ENCODE measurements around the gene GPD1. TPM values are rescaled to one million over a fixed set of nuclear protein-coding genes. Genes with fewer than 3 reads are reported as not detected.

Gene GPD1
- total RNA-seq, 2 donors from 2014 or later, result 0.93 to 1.1 TPM

DNA sequence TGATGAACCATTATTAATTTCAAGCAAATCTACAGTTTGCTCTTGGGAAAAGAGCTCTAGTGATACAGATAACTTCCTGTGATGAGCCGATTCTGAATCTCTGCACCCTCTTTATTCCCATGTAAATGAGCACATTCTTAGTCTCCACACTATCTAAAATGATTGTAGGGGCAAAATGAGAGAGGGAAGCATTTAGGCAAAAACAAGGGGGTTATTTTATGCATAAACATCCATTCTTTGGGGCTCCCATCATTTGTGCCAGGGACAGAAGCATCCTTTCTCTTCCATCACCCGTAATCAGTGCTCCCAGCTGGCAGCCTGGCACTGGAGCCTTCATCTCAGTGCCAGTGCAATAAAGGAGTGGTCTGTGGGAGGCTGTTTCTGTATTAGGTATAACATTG is 1.7 kb upstream of the GPD1 start:
- peaks cover 44% of the 10 kb centered on the region for H3K36me3 Mint-ChIP-seq (ENCODE audit: low read depth)
- H3K9me3 Mint-ChIP-seq, result no peaks in the 10 kb centered on the region
- Histone ChIP-seq H3K27ac (ENCODE audit: low read depth, low read length) (no peak overlapping the region), H3K9ac (ENCODE audit: extremely low read depth, low read length, poor library complexity, severe bottlenecking) (no peak overlapping the region), H3K36me3 (ENCODE audit: control insufficient read depth, insufficient read depth, low read length) (peaks cover 41% of the 10 kb centered on the region), H3K27me3 (ENCODE audit: control insufficient read depth, insufficient read depth, low read length, poor library complexity, severe bottlenecking) (no peaks in the 10 kb centered on the region), H3K4me3 (ENCODE audit: low read length) (no peak overlapping the region), H3K9me3 (ENCODE audit: control insufficient read depth, low read length) (no peaks in the 10 kb centered on the region), H3K4me1 (ENCODE audit: control insufficient read depth, insufficient read depth, low read length) (no peaks in the 10 kb centered on the region)
- H3K27me3 Mint-ChIP-seq (ENCODE audit: insufficient read depth), result peaks cover 5% of the 10 kb centered on the region
- TF ChIP-seq, protein P1, sequence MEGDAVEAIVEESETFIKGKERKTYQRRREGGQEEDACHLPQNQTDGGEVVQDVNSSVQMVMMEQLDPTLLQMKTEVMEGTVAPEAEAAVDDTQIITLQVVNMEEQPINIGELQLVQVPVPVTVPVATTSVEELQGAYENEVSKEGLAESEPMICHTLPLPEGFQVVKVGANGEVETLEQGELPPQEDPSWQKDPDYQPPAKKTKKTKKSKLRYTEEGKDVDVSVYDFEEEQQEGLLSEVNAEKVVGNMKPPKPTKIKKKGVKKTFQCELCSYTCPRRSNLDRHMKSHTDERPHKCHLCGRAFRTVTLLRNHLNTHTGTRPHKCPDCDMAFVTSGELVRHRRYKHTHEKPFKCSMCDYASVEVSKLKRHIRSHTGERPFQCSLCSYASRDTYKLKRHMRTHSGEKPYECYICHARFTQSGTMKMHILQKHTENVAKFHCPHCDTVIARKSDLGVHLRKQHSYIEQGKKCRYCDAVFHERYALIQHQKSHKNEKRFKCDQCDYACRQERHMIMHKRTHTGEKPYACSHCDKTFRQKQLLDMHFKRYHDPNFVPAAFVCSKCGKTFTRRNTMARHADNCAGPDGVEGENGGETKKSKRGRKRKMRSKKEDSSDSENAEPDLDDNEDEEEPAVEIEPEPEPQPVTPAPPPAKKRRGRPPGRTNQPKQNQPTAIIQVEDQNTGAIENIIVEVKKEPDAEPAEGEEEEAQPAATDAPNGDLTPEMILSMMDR (conservative IDR thresholded peaks at IDR 0.05), result no peak
- H3K27ac Mint-ChIP-seq, result peak overlapping the region; percentile 64
- 100% methylated on average over 1 to 2 of the region's 2 CpGs for WGBS, 2 experiments (ENCODE audit: insufficient coverage in 1 of 2, insufficient read length in 1 of 2)
- H3K4me1 Mint-ChIP-seq, result peaks cover 15% of the 10 kb centered on the region
- DNase-seq, result no peak
- no peak overlapping the region for H3K4me3 Mint-ChIP-seq

DNA sequence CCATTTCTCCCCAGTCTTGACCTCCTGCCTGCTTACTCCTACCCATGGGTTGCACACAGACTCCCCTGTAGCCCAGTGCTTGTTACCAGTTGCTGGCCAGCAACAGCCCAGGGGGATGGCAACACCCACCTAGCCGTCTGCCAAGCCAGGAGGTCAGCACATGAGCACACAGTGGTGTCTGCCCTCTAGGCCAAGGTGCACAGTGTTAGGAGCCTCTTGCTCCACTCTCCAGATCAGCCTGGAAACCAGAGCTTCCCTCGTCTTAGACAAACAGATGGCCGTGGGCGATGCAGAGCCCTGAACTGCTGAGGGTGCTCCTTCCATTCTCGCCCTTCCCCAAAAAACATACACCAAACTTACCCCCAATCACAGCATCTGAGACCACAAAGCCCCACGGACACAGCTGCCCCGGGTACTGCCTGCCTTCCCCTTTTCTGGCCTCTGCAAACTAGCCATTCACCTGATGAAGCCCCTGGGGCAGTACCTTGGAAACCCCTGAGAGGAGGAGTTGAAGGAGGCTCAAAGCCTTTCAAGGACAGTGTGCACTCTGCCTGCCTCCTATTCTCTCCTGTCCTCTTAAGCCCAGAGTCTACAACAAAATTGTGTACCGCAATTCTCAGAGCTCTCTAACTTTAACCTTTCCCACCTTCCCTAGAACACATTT is 1.0 kb upstream of the GPD1 start:
- Mint-ChIP-seq H3K4me3 (no peak overlapping the region), H3K27me3 (ENCODE audit: insufficient read depth) (peaks cover 5% of the 10 kb centered on the region), H3K27ac (no peak overlapping the region), H3K36me3 (ENCODE audit: low read depth) (peaks cover 39% of the 10 kb centered on the region), H3K9me3 (no peaks in the 10 kb centered on the region), H3K4me1 (peaks cover 15% of the 10 kb centered on the region)
- Histone ChIP-seq H3K36me3 (ENCODE audit: control insufficient read depth, insufficient read depth, low read length) (peaks cover 36% of the 10 kb centered on the region), H3K4me1 (ENCODE audit: control insufficient read depth, insufficient read depth, low read length) (no peaks in the 10 kb centered on the region), H3K27ac (ENCODE audit: low read depth, low read length) (no peak overlapping the region), H3K27me3 (ENCODE audit: control insufficient read depth, insufficient read depth, low read length, poor library complexity, severe bottlenecking) (no peaks in the 10 kb centered on the region), H3K9me3 (ENCODE audit: control insufficient read depth, low read length) (no peaks in the 10 kb centered on the region), H3K9ac (ENCODE audit: extremely low read depth, low read length, poor library complexity, severe bottlenecking) (no peak overlapping the region), H3K4me3 (ENCODE audit: low read length) (no peak overlapping the region)
- DNase-seq, result no peak
- 83 to 94% methylated on average over 3 to 8 of the region's 8 CpGs for WGBS, 2 experiments (ENCODE audit: insufficient coverage in 1 of 2, insufficient read length in 1 of 2)
- TF ChIP-seq, protein P1 (conservative IDR thresholded peaks at IDR 0.05), result no peak

DNA sequence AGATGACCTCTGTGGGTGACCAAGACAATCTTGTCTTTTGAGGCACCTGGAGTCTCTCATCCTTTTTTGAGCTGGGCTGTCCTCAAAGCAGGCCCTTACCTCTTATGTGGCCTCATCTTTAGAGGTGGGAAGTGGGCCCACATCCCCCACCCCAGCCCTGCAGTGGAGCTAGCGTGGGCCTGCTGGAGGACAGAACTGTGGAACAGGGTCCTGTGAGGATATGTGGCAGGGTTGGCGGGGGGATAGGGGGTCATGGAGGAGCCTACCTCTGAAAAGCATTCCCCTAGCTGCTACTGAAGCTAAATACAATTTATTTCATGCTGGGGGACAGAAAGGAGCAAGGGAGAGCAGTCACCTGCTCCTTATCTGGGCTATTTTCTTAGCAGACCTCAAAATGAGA is 457 bp upstream of the GPD1 start:
- H3K9ac ChIP-seq (ENCODE audit: extremely low read depth, low read length, poor library complexity, severe bottlenecking), result no peak overlapping the region
- no peaks in the 10 kb centered on the region for H3K27me3 ChIP-seq (ENCODE audit: control insufficient read depth, insufficient read depth, low read length, poor library complexity, severe bottlenecking)
- TF ChIP-seq, protein P1 (conservative IDR thresholded peaks at IDR 0.05), result no peak
- no peaks in the 10 kb centered on the region for H3K9me3 ChIP-seq (ENCODE audit: control insufficient read depth, low read length)
- no peak for DNase-seq
- H3K4me3 ChIP-seq (ENCODE audit: low read length), result no peak overlapping the region
- Mint-ChIP-seq H3K4me1 (peaks cover 15% of the 10 kb centered on the region), H3K36me3 (ENCODE audit: low read depth) (peaks cover 33% of the 10 kb centered on the region), H3K27ac (no peak overlapping the region), H3K27me3 (ENCODE audit: insufficient read depth) (peaks cover 5% of the 10 kb centered on the region), H3K9me3 (no peaks in the 10 kb centered on the region), H3K4me3 (no peak overlapping the region)
- 100% methylated on average over 1 to 2 of the region's 2 CpGs for WGBS, 2 experiments (ENCODE audit: insufficient coverage in 1 of 2, insufficient read length in 1 of 2)
- H3K4me1 ChIP-seq (ENCODE audit: control insufficient read depth, insufficient read depth, low read length), result no peaks in the 10 kb centered on the region
- H3K36me3 ChIP-seq (ENCODE audit: control insufficient read depth, insufficient read depth, low read length), result peaks cover 30% of the 10 kb centered on the region
- H3K27ac ChIP-seq (ENCODE audit: low read depth, low read length), result no peak overlapping the region
